Raji (cell line): ENCODE data around the gene GYS2.

Experiments used
- POLR2A ChIP-seq: IDR thresholded peaks from 2 replicates; pipeline ENCODE4 v1.6.1; 2011; ENCODE audit warnings: low read depth, low read length, control low read depth; ENCODE audit not compliant: insufficient read depth

Gene GYS2

GRCh38 chr12:21604245-21605101, at the start of gene GYS2:
Gene GYS2 (minus strand): TSS chr12:21604847. CDS start chr12:21604592, 255 bp downstream.
- no peak for TF ChIP-seq POLR2A

- no peak for TF ChIP-seq POLR2A
Measured at GRCh38 chr12:21651821-21652220, 47.2 kb upstream of the GYS2 start.

- no peak for TF ChIP-seq POLR2A
Measured at GRCh38 chr12:21650997-21651396, 46.4 kb upstream of the GYS2 start.

GRCh38 chr12:21649034-21649433, 44.4 kb upstream of the GYS2 start:
- TF ChIP-seq POLR2A, result no peak

GRCh38 chr12:21648378-21648777, 43.7 kb upstream of the GYS2 start:
- no peak for TF ChIP-seq POLR2A

- no peak for TF ChIP-seq POLR2A
Measured at GRCh38 chr12:21647179-21647578, 42.5 kb upstream of the GYS2 start.

GRCh38 chr12:21644516-21644915, 39.9 kb upstream of the GYS2 start:
- TF ChIP-seq POLR2A, result no peak

- no peak for TF ChIP-seq POLR2A
Measured at GRCh38 chr12:21643758-21644157, 39.1 kb upstream of the GYS2 start.

- no peak for TF ChIP-seq POLR2A
Measured at GRCh38 chr12:21642707-21643389, 38.2 kb upstream of the GYS2 start.

GRCh38 chr12:21638054-21638891, 33.6 kb upstream of the GYS2 start:
- no peak for TF ChIP-seq POLR2A

- TF ChIP-seq POLR2A, result no peak
Measured at GRCh38 chr12:21634245-21634644, 29.6 kb upstream of the GYS2 start.

GRCh38 chr12:21631367-21631766, 26.7 kb upstream of the GYS2 start:
- TF ChIP-seq POLR2A, result no peak

- no peak for TF ChIP-seq POLR2A
Measured at GRCh38 chr12:21627924-21628323, 23.3 kb upstream of the GYS2 start.

GRCh38 chr12:21618566-21618965, 13.9 kb upstream of the GYS2 start:
- no peak for TF ChIP-seq POLR2A

GRCh38 chr12:21617030-21617429, 12.4 kb upstream of the GYS2 start:
- TF ChIP-seq POLR2A, result no peak
